Transverse colon (tissue), 4 donors: ENCODE data around the gene GASK1A. TPM values are rescaled to one million over a fixed set of nuclear protein-coding genes. Genes with fewer than 3 reads are reported as not detected.

ENCODE experiments used
- DNase-seq: peaks from one replicate; pipeline ENCODE4 v3.0.0-alpha.2; 2019
- H3K27ac ChIP-seq, 4 donors: fragments of 200-600 bp; sonication (generic); 2 replicates each; pipeline ENCODE4 v1.5.1; 2016 to 2018; ENCODE audit warnings: inconsistent platforms in 4 of 4
- H3K27me3 ChIP-seq: fragments of 200-600 bp; sonication (generic); 2 replicates; pipeline ENCODE4 v1.5.1; 2017; ENCODE audit warnings: inconsistent platforms
- H3K36me3 ChIP-seq, 4 donors: fragments of 200-600 bp; sonication (generic); 2 replicates each; pipeline ENCODE4 v1.5.1; 2017 to 2019; ENCODE audit warnings: inconsistent platforms in 4 of 4
- H3K4me1 ChIP-seq, 4 donors: fragments of 200-600 bp; sonication (generic); 2 replicates each; pipeline ENCODE4 v1.5.1; 2017 to 2020; ENCODE audit warnings: inconsistent platforms in 4 of 4
- H3K4me3 ChIP-seq, 4 donors: fragments of 200-600 bp; sonication (generic); 1 replicate in 1 of 4; 2 replicates in 3 of 4; pipeline versions ENCODE4 v1.5.1 to v1.6.1; 2017 to 2019; ENCODE audit warnings: inconsistent platforms in 4 of 4
- H3K9me3 ChIP-seq, 2 donors: fragments of 200-600 bp; sonication (generic); 2 replicates each; pipeline ENCODE4 v1.5.1; 2017 to 2019; ENCODE audit warnings: inconsistent platforms in 2 of 2
- EP300 ChIP-seq: sonication (generic); formaldehyde crosslinking; IDR thresholded peaks from one replicate; pipeline ENCODE4 v1.6.1; 2017; ENCODE audit warnings: antibody characterized with exemption, low read depth
- POLR2A ChIP-seq: fragments of 450-650 bp; IDR thresholded peaks from one replicate; pipeline ENCODE4 v1.6.1; 2016; ENCODE audit warnings: antibody characterized with exemption, mild to moderate bottlenecking, moderate library complexity
- POLR2AphosphoS5 ChIP-seq, 3 donors: sonication (generic); formaldehyde crosslinking; IDR thresholded peaks; one replicate each; pipeline ENCODE4 v1.6.1; 2016; ENCODE audit warnings: antibody characterized with exemption in 3 of 3
- WGBS, 2 donors: methylation state at CpG; one replicate each; pipeline ENCODE4 v1.1.5; 2018; ENCODE audit warnings: low coverage in 1 of 2; 5-methylcytosine and 5-hydroxymethylcytosine counted together
- in situ Hi-C, 4 donors: fragments of 200-750 bp; cut with MboI; loops; one replicate each; pipeline versions ENCODE4 v1.15.0 to v1.15.1; 2017; ENCODE audit warnings: low sequenced_read_pairs in 3 of 4, low pct_ligation_motif_present in 1 of 4, low pct_unique_long_range_greater_than_20kb in 1 of 4
- intact Hi-C: fragments of 100-400 bp; cut with DNase I; formaldehyde crosslinking; loops from one replicate; pipeline ENCODE4 v1.15.1; 2023; ENCODE audit warnings: low total_unique reads
- total RNA-seq, 4 donors: library from RNA; depleted of rRNA; stranded (reverse); fragments of >200 nt; gene quantifications; one replicate each; pipeline ENCODE4 v1.1.0, GENCODE V29; 2016
- TF ChIP-seq, protein P1 (sequence below), 5 experiments: fragments of 200-600 bp in 3 of 5; fragments of 450-650 bp in 2 of 5; sonication (generic) in 3 of 5; IDR thresholded peaks; 1 replicate in 2 of 5; 2 replicates in 3 of 5; pipeline ENCODE4 v1.5.1; 2016 to 2017; ENCODE audit warnings: antibody characterized with exemption in 5 of 5, inconsistent platforms in 3 of 5, mild to moderate bottlenecking in 2 of 5, moderate library complexity in 1 of 5

The GASK1A gene
- total RNA-seq, 4 donors from 2014 or later: 0.75 to 5.9 (median 3.6) TPM

DNA sequence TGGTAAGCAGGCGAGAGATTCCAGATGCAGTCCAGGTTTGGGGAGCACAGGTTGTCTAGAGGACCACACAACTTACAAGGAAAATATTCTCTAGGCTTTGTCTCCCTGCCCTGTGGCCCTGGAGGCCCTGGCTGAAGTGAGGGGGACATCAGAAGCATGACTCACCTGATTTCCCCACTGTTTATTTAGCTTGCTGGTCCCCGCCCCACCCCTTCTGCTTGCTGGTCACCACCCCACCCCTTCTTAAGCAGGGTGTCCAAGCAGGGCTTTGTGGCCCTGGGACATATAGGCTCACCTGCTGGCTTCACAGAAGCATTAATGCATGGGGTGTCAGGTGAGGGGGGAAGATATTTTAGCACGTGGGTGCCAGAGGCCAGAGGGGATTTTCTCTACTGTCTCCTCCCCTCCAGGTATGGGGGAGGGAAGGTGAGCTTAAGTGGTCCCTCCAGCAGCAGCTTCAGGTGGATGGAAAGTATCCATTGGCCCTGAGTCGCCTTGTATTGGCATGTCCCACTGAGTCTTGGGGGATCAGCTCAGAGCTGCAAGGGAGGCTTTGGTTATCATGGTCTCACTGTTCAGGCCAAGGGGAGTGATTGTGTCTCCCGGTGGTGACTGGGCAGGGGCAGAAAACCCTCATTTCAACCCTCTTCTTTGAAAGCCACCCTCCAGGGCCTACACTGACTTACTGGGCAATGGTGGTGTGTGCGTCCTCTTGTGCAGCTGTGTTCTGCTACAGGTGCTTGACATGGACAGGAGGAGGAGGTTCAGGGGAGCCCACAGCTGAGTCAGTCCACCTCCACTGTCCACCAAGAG, 49.8 kb downstream of the GASK1A start:
- H3K36me3 ChIP-seq: no peaks in the 10 kb centered on the region
- 92% methylated on average over 6 of the region's 6 CpGs; no CpG with 5 or more reads in 1 of the 2 donors for WGBS, 2 donors
- peaks cover 0 to 6% (median 0%) of the 10 kb centered on the region in 4 donors for H3K4me1 ChIP-seq
- intact Hi-C loops: no loop called here
- no peak overlapping the region for H3K4me3 ChIP-seq
- no peak overlapping the region for H3K27ac ChIP-seq
- in situ Hi-C loops: no loop called here
- no peaks in the 10 kb centered on the region for H3K9me3 ChIP-seq
- DNase-seq: no peak
- TF ChIP-seq POLR2A: no peak
- TF ChIP-seq, protein P1, sequence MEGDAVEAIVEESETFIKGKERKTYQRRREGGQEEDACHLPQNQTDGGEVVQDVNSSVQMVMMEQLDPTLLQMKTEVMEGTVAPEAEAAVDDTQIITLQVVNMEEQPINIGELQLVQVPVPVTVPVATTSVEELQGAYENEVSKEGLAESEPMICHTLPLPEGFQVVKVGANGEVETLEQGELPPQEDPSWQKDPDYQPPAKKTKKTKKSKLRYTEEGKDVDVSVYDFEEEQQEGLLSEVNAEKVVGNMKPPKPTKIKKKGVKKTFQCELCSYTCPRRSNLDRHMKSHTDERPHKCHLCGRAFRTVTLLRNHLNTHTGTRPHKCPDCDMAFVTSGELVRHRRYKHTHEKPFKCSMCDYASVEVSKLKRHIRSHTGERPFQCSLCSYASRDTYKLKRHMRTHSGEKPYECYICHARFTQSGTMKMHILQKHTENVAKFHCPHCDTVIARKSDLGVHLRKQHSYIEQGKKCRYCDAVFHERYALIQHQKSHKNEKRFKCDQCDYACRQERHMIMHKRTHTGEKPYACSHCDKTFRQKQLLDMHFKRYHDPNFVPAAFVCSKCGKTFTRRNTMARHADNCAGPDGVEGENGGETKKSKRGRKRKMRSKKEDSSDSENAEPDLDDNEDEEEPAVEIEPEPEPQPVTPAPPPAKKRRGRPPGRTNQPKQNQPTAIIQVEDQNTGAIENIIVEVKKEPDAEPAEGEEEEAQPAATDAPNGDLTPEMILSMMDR (IDR thresholded peaks at IDR 0.05): no peak
- TF ChIP-seq EP300: no peak
- no peak for TF ChIP-seq POLR2AphosphoS5 (IDR thresholded peaks at IDR 0.05)
- H3K27me3 ChIP-seq: no peaks in the 10 kb centered on the region

DNA sequence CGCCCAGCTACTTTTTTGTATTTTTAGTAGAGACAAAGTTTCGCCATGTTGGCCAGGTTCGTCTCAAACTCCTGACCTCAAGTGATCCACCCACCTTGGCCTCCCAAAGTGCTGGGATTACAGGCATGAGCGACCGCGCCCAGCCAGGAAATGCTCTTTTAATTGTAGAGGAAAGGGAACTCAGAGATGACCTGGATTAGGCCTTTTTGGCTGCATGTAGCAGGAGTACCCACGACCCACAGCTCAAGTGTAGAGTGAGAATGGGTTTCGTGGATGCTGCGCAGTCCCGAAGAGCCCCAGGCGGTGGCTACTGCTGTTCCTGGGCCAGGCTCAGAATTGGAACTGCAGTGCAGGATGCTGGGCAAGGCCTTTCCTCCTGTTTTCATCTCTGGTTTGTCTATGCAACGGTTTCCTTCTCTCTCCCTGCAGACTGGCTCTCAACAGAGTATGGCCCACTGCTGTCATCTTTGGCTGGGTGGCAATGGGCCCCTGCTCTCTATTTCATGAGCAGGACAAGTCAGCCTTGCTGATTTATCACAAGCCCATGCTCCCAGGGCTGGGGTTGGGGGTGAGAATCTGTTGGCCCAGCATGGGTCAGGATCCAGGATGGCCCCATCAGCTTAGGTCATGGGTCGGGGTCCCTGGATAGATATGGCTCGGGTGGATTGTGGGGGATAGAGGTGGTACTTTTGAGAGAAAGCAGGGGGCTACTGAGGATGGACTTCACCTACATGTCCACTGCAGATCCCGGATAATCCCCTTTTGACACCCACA, 51.2 kb downstream of the GASK1A start:
- Histone ChIP-seq H3K27ac (no peak overlapping the region), H3K36me3 (no peaks in the 10 kb centered on the region), H3K4me3 (no peak overlapping the region), H3K27me3 (no peaks in the 10 kb centered on the region), H3K4me1 (peaks cover 0 to 6% (median 0%) of the 10 kb centered on the region in 4 donors), H3K9me3 (no peaks in the 10 kb centered on the region)
- no peak for DNase-seq
- 83% methylated on average over 1 to 15 of the region's 15 CpGs for WGBS, 2 donors
- TF ChIP-seq POLR2A: no peak
- TF ChIP-seq EP300: no peak
- no peak for TF ChIP-seq POLR2AphosphoS5 (IDR thresholded peaks at IDR 0.05)
- in situ Hi-C loops (no loop called here), intact Hi-C loops (no loop called here)

DNA sequence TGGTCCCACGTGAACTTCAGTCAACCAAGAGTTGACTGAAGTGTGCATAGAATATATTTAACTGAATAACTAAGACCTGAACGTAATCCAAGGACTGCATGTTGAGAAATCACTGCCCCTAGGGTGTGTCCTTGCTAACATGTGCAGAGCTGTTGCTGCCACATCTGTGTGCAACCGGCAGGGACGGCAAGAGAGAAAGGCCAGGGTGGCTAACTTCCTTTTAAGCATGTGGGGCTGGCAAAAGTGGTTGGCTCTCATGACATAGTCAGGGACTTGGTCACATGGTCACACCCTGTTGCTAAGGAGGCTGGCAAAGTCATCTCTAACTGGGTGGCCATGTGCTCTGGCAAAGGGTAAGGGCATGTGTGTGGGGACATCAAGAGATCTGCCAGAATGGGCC, 52.4 kb downstream of the GASK1A start:
- Histone ChIP-seq H3K4me3 (no peak overlapping the region), H3K27me3 (no peaks in the 10 kb centered on the region), H3K4me1 (peaks cover 0 to 6% (median 0%) of the 10 kb centered on the region in 4 donors), H3K36me3 (no peaks in the 10 kb centered on the region), H3K27ac (no peak overlapping the region), H3K9me3 (no peaks in the 10 kb centered on the region)
- in situ Hi-C loops (no loop called here), intact Hi-C loops (no loop called here)
- TF ChIP-seq POLR2A (no peak), POLR2AphosphoS5 (IDR thresholded peaks at IDR 0.05) (no peak), EP300 (no peak)
- TF ChIP-seq, protein P1 (IDR thresholded peaks at IDR 0.05): no peak
- WGBS, 2 donors: 73% methylated on average over 4 of the region's 4 CpGs; no CpG with 5 or more reads in 1 of the 2 donors
- DNase-seq: no peak

DNA sequence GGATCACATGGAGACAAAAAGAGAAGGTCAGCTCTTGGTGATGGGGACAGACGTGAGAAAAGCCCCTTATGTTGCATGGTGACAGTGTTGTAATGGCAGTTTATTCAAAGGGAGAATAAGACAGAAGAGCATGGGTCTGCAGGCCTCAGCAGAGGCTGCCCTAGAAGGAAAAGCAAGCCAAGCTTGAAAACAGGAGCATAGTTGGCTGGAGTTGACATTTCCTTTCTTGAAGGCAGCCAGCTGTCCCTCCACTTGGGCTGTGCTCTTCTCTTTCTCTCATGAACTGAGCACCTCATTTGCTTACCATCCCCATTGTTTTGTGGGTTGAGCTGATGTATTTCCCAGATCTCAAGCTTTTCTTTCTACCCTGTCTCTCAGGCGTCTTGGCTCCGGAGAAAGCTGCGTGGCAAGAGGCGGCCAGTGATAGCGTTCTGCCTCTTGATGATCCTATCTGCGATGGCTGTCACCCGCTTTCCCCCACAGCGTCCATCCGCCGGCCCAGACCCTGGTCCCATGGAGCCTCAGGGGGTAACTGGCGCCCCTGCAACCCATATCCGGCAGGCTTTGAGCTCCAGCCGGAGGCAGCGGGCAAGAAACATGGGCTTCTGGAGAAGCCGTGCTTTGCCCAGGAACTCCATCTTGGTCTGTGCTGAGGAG, 52.9 kb downstream of the GASK1A start:
- no peak overlapping the region for H3K27ac ChIP-seq
- no peaks in the 10 kb centered on the region for H3K9me3 ChIP-seq
- intact Hi-C loops (no loop called here), in situ Hi-C loops (no loop called here)
- no peak for DNase-seq
- peaks cover 0 to 6% (median 0%) of the 10 kb centered on the region in 4 donors for H3K4me1 ChIP-seq
- no peaks in the 10 kb centered on the region for H3K36me3 ChIP-seq
- H3K4me3 ChIP-seq: no peak overlapping the region
- no peaks in the 10 kb centered on the region for H3K27me3 ChIP-seq
- TF ChIP-seq, protein P1 (IDR thresholded peaks at IDR 0.05): no peak
- TF ChIP-seq POLR2A (no peak), POLR2AphosphoS5 (IDR thresholded peaks at IDR 0.05) (no peak), EP300 (no peak)
- WGBS, 2 donors: 77 to 95% methylated on average over 4 to 16 of the region's 16 CpGs
